ENCODE data around the gene ZNF766.

- no peak for TF ChIP-seq CTCF (conservative IDR thresholded peaks at IDR 0.05 in 1 of 2, IDR thresholded peaks at IDR 0.05 in 1 of 2; ENCODE audit: extremely low read depth in 1 of 2, insufficient read depth in 1 of 2, low read depth in 1 of 2, low read length in 2 of 2)
- TF ChIP-seq EZH2 (IDR thresholded peaks at IDR 0.05; ENCODE audit: borderline replicate concordance, low read length), result no peak
These were observed 6.6 kb downstream of the ZNF766 start for GRCh38 chr19:52275988-52276387.

All from mammary epithelial cell (primary cell).